Measurements from ENCODE around the gene ST8SIA5. TPM values are rescaled to one million over a fixed set of nuclear protein-coding genes. Genes with fewer than 3 reads are reported as not detected.
A peak's percentile ranks its signal among the peaks of the same experiment; 100 is the strongest.

ST8SIA5 gene
- total RNA-seq, 1 experiment from 2014 or later = under 0.01 TPM

DNA sequence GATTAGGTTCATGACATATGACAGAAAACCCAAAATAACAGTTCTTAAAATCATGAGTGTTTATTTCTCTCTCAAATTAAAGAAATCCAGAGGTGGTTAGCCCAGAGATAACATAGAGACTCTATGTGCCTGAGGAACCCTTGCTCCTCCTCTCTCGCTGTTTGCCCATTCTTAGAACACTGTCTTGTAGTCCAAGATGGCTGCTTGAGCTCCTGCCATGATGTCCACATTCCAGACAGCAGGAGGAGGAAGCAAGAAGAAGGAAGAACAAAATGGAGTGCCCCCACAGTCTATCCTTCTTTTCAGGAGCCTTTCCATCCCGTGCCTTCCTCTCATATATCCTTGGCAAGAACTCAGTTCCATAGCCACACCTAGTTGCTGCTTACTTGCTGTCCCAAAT is 13.9 kb upstream of the ST8SIA5 start:
- no peaks in the 10 kb centered on the region for H3K9me3 ChIP-seq (ENCODE audit: low read length)
- H3K9me2 ChIP-seq (replicated peaks; ENCODE audit: insufficient read depth, low read length) = no peaks in the 10 kb centered on the region
- H3K27me3 ChIP-seq (ENCODE audit: low read length) = no peaks in the 10 kb centered on the region
- no peak overlapping the region for H3K9ac ChIP-seq (ENCODE audit: low read length)
- no peak overlapping the region for H2AFZ ChIP-seq (ENCODE audit: low read length)
- no peak for DNase-seq
- no peaks in the 10 kb centered on the region for H3K36me3 ChIP-seq (ENCODE audit: insufficient read depth, low read length)
- H4K20me1 ChIP-seq (ENCODE audit: insufficient read depth, low read depth, low read length) = no peaks in the 10 kb centered on the region
- H3K4me2 ChIP-seq (ENCODE audit: low read depth, low read length, poor library complexity, severe bottlenecking) = no peak overlapping the region
- no peak overlapping the region for H3K27ac ChIP-seq (ENCODE audit: low read length)
- H3K4me1 ChIP-seq (ENCODE audit: low read length) = peaks cover 23% of the 10 kb centered on the region
- H3K4me3 ChIP-seq (ENCODE audit: low read length) = no peak overlapping the region
- no peaks in the 10 kb centered on the region for H3K79me2 ChIP-seq (ENCODE audit: low read length)

GRCh38 chr18:46768166-46768921 is 11.5 kb upstream of the ST8SIA5 start:
- Histone ChIP-seq H3K4me2 (ENCODE audit: low read depth, low read length, poor library complexity, severe bottlenecking) (no peak overlapping the region), H3K27me3 (ENCODE audit: low read length) (no peaks in the 10 kb centered on the region), H3K4me3 (ENCODE audit: low read length) (no peak overlapping the region), H3K9ac (ENCODE audit: low read length) (no peak overlapping the region), H2AFZ (ENCODE audit: low read length) (no peak overlapping the region), H3K79me2 (ENCODE audit: low read length) (no peaks in the 10 kb centered on the region), H3K36me3 (ENCODE audit: insufficient read depth, low read length) (no peaks in the 10 kb centered on the region), H3K9me2 (replicated peaks; ENCODE audit: insufficient read depth, low read length) (no peaks in the 10 kb centered on the region), H3K4me1 (ENCODE audit: low read length) (peaks cover 23% of the 10 kb centered on the region), H4K20me1 (ENCODE audit: insufficient read depth, low read depth, low read length) (no peaks in the 10 kb centered on the region), H3K27ac (ENCODE audit: low read length) (no peak overlapping the region), H3K9me3 (ENCODE audit: low read length) (no peaks in the 10 kb centered on the region)
- DNase-seq = peak; percentile 37

DNA sequence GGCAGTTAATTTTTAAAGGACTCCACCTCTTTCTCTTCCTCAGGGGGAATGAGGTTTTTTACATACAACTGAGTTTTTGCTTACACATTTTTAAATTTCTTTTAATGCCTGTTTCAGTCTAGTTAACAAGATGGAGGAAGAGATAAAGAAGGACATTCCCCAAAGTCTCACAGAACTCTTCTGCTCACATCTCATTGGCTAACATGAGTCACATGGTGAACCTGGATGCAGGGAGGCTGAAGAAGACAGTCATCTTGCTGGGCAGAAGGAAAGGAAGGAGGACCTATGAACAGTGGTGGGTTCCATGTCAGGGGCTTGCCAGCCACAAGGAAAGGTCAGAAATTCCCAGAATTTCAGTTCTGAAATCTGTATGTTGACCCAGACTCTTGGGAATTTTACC is 10.4 kb upstream of the ST8SIA5 start:
- Histone ChIP-seq H3K9me3 (ENCODE audit: low read length) (no peaks in the 10 kb centered on the region), H3K79me2 (ENCODE audit: low read length) (no peaks in the 10 kb centered on the region), H3K4me3 (ENCODE audit: low read length) (no peak overlapping the region), H3K9ac (ENCODE audit: low read length) (no peak overlapping the region), H3K27me3 (ENCODE audit: low read length) (no peaks in the 10 kb centered on the region), H4K20me1 (ENCODE audit: insufficient read depth, low read depth, low read length) (no peaks in the 10 kb centered on the region), H3K4me1 (ENCODE audit: low read length) (peaks cover 20% of the 10 kb centered on the region), H3K4me2 (ENCODE audit: low read depth, low read length, poor library complexity, severe bottlenecking) (no peak overlapping the region), H3K36me3 (ENCODE audit: insufficient read depth, low read length) (no peaks in the 10 kb centered on the region), H3K9me2 (replicated peaks; ENCODE audit: insufficient read depth, low read length) (no peaks in the 10 kb centered on the region), H3K27ac (ENCODE audit: low read length) (no peak overlapping the region), H2AFZ (ENCODE audit: low read length) (no peak overlapping the region)
- peak; percentile 66 for DNase-seq

- no peak for DNase-seq
- H3K79me2 ChIP-seq (ENCODE audit: low read length) = no peaks in the 10 kb centered on the region
- H3K4me3 ChIP-seq (ENCODE audit: low read length) = no peak overlapping the region
- no peaks in the 10 kb centered on the region for H4K20me1 ChIP-seq (ENCODE audit: insufficient read depth, low read depth, low read length)
- no peaks in the 10 kb centered on the region for H3K27me3 ChIP-seq (ENCODE audit: low read length)
- no peak overlapping the region for H3K27ac ChIP-seq (ENCODE audit: low read length)
- H3K9me3 ChIP-seq (ENCODE audit: low read length) = no peaks in the 10 kb centered on the region
- H3K4me2 ChIP-seq (ENCODE audit: low read depth, low read length, poor library complexity, severe bottlenecking) = no peak overlapping the region
- H3K9ac ChIP-seq (ENCODE audit: low read length) = no peak overlapping the region
- H3K36me3 ChIP-seq (ENCODE audit: insufficient read depth, low read length) = no peaks in the 10 kb centered on the region
- H3K9me2 ChIP-seq (replicated peaks; ENCODE audit: insufficient read depth, low read length) = no peaks in the 10 kb centered on the region
- H2AFZ ChIP-seq (ENCODE audit: low read length) = no peak overlapping the region
- peaks cover 19% of the 10 kb centered on the region for H3K4me1 ChIP-seq (ENCODE audit: low read length)
Measured at GRCh38 chr18:46764586-46764985, 7.7 kb upstream of the ST8SIA5 start.

- no peaks in the 10 kb centered on the region for H3K9me3 ChIP-seq (ENCODE audit: low read length)
- H3K36me3 ChIP-seq (ENCODE audit: insufficient read depth, low read length) = no peaks in the 10 kb centered on the region
- DNase-seq = no peak
- no peaks in the 10 kb centered on the region for H4K20me1 ChIP-seq (ENCODE audit: insufficient read depth, low read depth, low read length)
- no peak overlapping the region for H3K4me3 ChIP-seq (ENCODE audit: low read length)
- no peaks in the 10 kb centered on the region for H3K9me2 ChIP-seq (replicated peaks; ENCODE audit: insufficient read depth, low read length)
- no peak overlapping the region for H3K27ac ChIP-seq (ENCODE audit: low read length)
- no peak overlapping the region for H2AFZ ChIP-seq (ENCODE audit: low read length)
- no peak overlapping the region for H3K9ac ChIP-seq (ENCODE audit: low read length)
- H3K4me1 ChIP-seq (ENCODE audit: low read length) = peaks cover 8% of the 10 kb centered on the region
- H3K27me3 ChIP-seq (ENCODE audit: low read length) = no peaks in the 10 kb centered on the region
- H3K4me2 ChIP-seq (ENCODE audit: low read depth, low read length, poor library complexity, severe bottlenecking) = no peak overlapping the region
- H3K79me2 ChIP-seq (ENCODE audit: low read length) = no peaks in the 10 kb centered on the region
Measured at GRCh38 chr18:46761059-46761769, 4.4 kb upstream of the ST8SIA5 start.

- Histone ChIP-seq H3K27ac (ENCODE audit: low read length) (no peak overlapping the region), H3K4me3 (ENCODE audit: low read length) (no peak overlapping the region), H3K9me2 (replicated peaks; ENCODE audit: insufficient read depth, low read length) (no peaks in the 10 kb centered on the region), H3K36me3 (ENCODE audit: insufficient read depth, low read length) (no peaks in the 10 kb centered on the region), H3K4me1 (ENCODE audit: low read length) (peaks cover 12% of the 10 kb centered on the region), H2AFZ (ENCODE audit: low read length) (no peak overlapping the region), H4K20me1 (ENCODE audit: insufficient read depth, low read depth, low read length) (no peaks in the 10 kb centered on the region), H3K9me3 (ENCODE audit: low read length) (no peaks in the 10 kb centered on the region), H3K79me2 (ENCODE audit: low read length) (no peaks in the 10 kb centered on the region), H3K9ac (ENCODE audit: low read length) (no peak overlapping the region), H3K27me3 (ENCODE audit: low read length) (no peaks in the 10 kb centered on the region), H3K4me2 (ENCODE audit: low read depth, low read length, poor library complexity, severe bottlenecking) (no peak overlapping the region)
- peak; percentile 62 for DNase-seq
Measured at GRCh38 chr18:46759890-46760289, 3.0 kb upstream of the ST8SIA5 start.

DNA sequence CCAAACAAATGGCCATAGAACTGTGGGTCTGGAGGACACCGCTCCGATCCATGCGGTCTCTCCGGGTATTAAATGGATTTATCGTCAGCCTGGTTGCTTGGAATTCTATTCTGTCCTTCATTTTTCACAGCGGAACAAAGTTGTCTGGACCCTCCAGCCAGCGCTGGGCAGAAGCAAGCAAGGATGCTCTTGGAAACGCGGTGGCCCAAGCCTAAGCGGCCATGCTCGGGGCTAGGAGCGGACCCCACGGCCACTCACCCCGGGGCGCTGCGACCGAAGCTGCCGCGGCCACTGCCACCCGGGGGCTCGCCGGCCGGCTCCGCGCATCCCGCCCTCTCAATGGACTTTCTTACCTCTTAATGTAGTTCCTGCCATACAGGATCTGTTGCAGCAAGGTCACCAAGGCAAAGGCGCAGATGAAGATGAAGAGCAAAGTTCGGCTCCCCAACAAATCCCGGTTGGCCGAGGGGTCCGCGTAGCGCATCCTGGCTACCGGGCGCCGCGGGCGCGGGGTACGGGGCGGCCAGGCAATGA is 761 bp downstream of the ST8SIA5 start:
- H3K4me2 ChIP-seq (ENCODE audit: low read depth, low read length, poor library complexity, severe bottlenecking) = no peak overlapping the region
- H3K79me2 ChIP-seq (ENCODE audit: low read length) = no peaks in the 10 kb centered on the region
- H3K4me1 ChIP-seq (ENCODE audit: low read length) = peaks cover 21% of the 10 kb centered on the region
- H2AFZ ChIP-seq (ENCODE audit: low read length) = no peak overlapping the region
- H3K36me3 ChIP-seq (ENCODE audit: insufficient read depth, low read length) = no peaks in the 10 kb centered on the region
- H3K4me3 ChIP-seq (ENCODE audit: low read length) = no peak overlapping the region
- H3K27me3 ChIP-seq (ENCODE audit: low read length) = no peaks in the 10 kb centered on the region
- H3K27ac ChIP-seq (ENCODE audit: low read length) = no peak overlapping the region
- no peaks in the 10 kb centered on the region for H3K9me3 ChIP-seq (ENCODE audit: low read length)
- no peak for DNase-seq
- no peaks in the 10 kb centered on the region for H3K9me2 ChIP-seq (replicated peaks; ENCODE audit: insufficient read depth, low read length)
- no peak overlapping the region for H3K9ac ChIP-seq (ENCODE audit: low read length)
- no peaks in the 10 kb centered on the region; the same call in 1 of the 2 replicates for H4K20me1 ChIP-seq (ENCODE audit: insufficient read depth, low read depth, low read length)

DNA sequence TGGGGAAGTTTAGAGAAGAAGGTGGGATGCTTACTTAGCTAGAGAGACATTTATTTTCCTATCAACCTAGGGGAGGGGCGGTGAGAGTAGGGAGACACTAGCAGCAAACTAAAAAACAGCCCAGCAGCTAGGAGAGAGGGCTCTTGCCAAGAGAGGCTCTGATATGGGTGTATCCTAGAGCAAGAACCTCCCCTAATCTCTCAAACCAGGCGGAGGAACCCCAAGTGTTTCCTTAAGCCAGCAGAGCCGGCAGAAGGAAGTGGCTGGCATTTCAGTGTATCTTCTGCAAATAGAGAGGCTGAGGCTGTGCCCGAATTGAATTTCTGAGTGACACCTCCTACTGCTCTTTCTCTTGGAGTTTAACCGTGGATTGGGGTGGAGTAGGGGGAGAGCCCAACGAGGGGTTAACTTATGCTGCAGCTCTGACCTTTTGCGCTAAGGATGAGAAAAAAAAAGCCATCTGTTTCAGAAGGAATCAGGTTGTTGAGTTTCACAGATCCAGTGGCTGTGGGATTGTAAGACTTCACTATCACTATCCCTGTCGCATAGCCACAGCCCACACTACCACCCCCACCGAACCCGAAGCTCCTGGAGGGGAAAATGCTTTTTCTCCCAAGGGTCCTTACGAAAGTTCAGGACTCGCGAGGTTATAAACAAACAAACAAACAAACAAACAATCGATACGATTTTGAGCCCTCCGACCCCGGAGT is 1.4 kb downstream of the ST8SIA5 start:
- Histone ChIP-seq H2AFZ (ENCODE audit: low read length) (no peak overlapping the region), H3K27ac (ENCODE audit: low read length) (no peak overlapping the region), H3K9me3 (ENCODE audit: low read length) (no peaks in the 10 kb centered on the region), H3K79me2 (ENCODE audit: low read length) (no peaks in the 10 kb centered on the region), H3K9me2 (replicated peaks; ENCODE audit: insufficient read depth, low read length) (no peaks in the 10 kb centered on the region), H3K4me1 (ENCODE audit: low read length) (peaks cover 21% of the 10 kb centered on the region), H3K27me3 (ENCODE audit: low read length) (no peaks in the 10 kb centered on the region), H3K4me2 (ENCODE audit: low read depth, low read length, poor library complexity, severe bottlenecking) (no peak overlapping the region), H3K4me3 (ENCODE audit: low read length) (no peak overlapping the region), H4K20me1 (ENCODE audit: insufficient read depth, low read depth, low read length) (no peaks in the 10 kb centered on the region; the same call in 1 of the 2 replicates), H3K9ac (ENCODE audit: low read length) (no peak overlapping the region), H3K36me3 (ENCODE audit: insufficient read depth, low read length) (no peaks in the 10 kb centered on the region)
- no peak for DNase-seq

Data from Karpas-422 (cell line).